SK-N-SH treated with all-trans-retinoic acid at 6 μM for 48 hours (cell line): Measurements from ENCODE around the gene DERL3.

Experiments
- ATAC-seq: fragments of 200-7000 bp; cut with Tn5 transposase; 3 replicates; pipeline ENCODE4 v1.9.1; 2020; ENCODE audit warnings: mild to moderate bottlenecking, moderate library complexity
- ARNTL ChIP-seq: fragments of 450-650 bp; formaldehyde crosslinking; IDR thresholded peaks from 2 replicates; pipeline ENCODE4 v1.5.0; 2020; ENCODE audit warnings: low read depth, mild to moderate bottlenecking, moderate library complexity, borderline replicate concordance
- BACH2 ChIP-seq: fragments of 250-450 bp; sonication (Bioruptor Pico); IDR thresholded peaks from 2 replicates; pipeline ENCODE4 v1.9.0; 2021; ENCODE audit warnings: mild to moderate bottlenecking, borderline replicate concordance
- CSDC2 ChIP-seq: fragments of 250-450 bp; sonication (Bioruptor Pico); IDR thresholded peaks from 2 replicates; pipeline ENCODE4 v1.5.0; 2020; ENCODE audit warnings: mild to moderate bottlenecking, moderate library complexity
- ESRRG ChIP-seq: fragments of 250-450 bp; sonication (Bioruptor Pico); IDR thresholded peaks from 2 replicates; pipeline ENCODE4 v1.6.1; 2021; ENCODE audit warnings: mild to moderate bottlenecking
- GLIS3 ChIP-seq: fragments of 250-450 bp; sonication (Bioruptor Pico); IDR thresholded peaks from 2 replicates; pipeline ENCODE4 v1.5.0; 2020; ENCODE audit warnings: mild to moderate bottlenecking, moderate library complexity
- OSR1 ChIP-seq: fragments of 250-450 bp; sonication (Bioruptor Pico); IDR thresholded peaks from 2 replicates; pipeline ENCODE4 v1.8.0; 2022; ENCODE audit warnings: moderate library complexity, mild to moderate bottlenecking, inconsistent platforms
- TCF4 ChIP-seq: fragments of 250-450 bp; sonication (Bioruptor Pico); IDR thresholded peaks from 2 replicates; pipeline ENCODE4 v1.8.0; 2021; ENCODE audit warnings: mild to moderate bottlenecking, moderate library complexity, borderline replicate concordance
- TOX ChIP-seq: fragments of 250-450 bp; sonication (Bioruptor Pico); IDR thresholded peaks from 2 replicates; pipeline ENCODE4 v1.8.0; 2021; ENCODE audit warnings: mild to moderate bottlenecking, moderate library complexity, borderline replicate concordance
- ZC3H10 ChIP-seq: fragments of 250-450 bp; sonication (Bioruptor Pico); IDR thresholded peaks from 2 replicates; pipeline ENCODE4 v1.5.1; 2021; ENCODE audit warnings: mild to moderate bottlenecking, moderate library complexity
- ZFP3 ChIP-seq: fragments of 250-450 bp; sonication (Bioruptor Pico); IDR thresholded peaks from 2 replicates; pipeline ENCODE4 v1.5.0; 2020; ENCODE audit warnings: mild to moderate bottlenecking, moderate library complexity
- ZFP30 ChIP-seq: fragments of 450-650 bp; formaldehyde crosslinking; IDR thresholded peaks from 2 replicates; pipeline ENCODE4 v1.5.0; 2022; ENCODE audit warnings: mild to moderate bottlenecking, moderate library complexity
- ZNF565 ChIP-seq: fragments of 450-650 bp; formaldehyde crosslinking; conservative IDR thresholded peaks from 2 replicates; pipeline ENCODE4 v1.5.0; 2020; ENCODE audit warnings: low read depth, mild to moderate bottlenecking, moderate library complexity
- ZNF70 ChIP-seq: fragments of 450-650 bp; formaldehyde crosslinking; IDR thresholded peaks from 2 replicates; pipeline ENCODE4 v1.5.0; 2020; ENCODE audit warnings: mild to moderate bottlenecking, moderate library complexity
- TF ChIP-seq, protein P1 (sequence below): fragments of 250-450 bp; sonication (Bioruptor Pico); IDR thresholded peaks from 2 replicates; pipeline ENCODE4 v1.5.1; 2021; ENCODE audit warnings: mild to moderate bottlenecking, moderate library complexity
- TF ChIP-seq, protein P2 (sequence below): fragments of 250-450 bp; sonication (Bioruptor Pico); IDR thresholded peaks from 2 replicates; pipeline ENCODE4 v1.5.0; 2020; ENCODE audit warnings: mild to moderate bottlenecking, moderate library complexity
- TF ChIP-seq, protein P3 (sequence below): fragments of 250-450 bp; sonication (Bioruptor Pico); IDR thresholded peaks from 2 replicates; pipeline ENCODE4 v1.5.1; 2020; ENCODE audit warnings: low read depth, mild to moderate bottlenecking, moderate library complexity
- TF ChIP-seq, protein P4 (sequence below): fragments of 250-450 bp; sonication (Bioruptor Pico); IDR thresholded peaks from 2 replicates; pipeline ENCODE4 v1.8.0; 2021; ENCODE audit warnings: low read depth, mild to moderate bottlenecking, moderate library complexity, borderline replicate concordance

The DERL3 gene

DNA sequence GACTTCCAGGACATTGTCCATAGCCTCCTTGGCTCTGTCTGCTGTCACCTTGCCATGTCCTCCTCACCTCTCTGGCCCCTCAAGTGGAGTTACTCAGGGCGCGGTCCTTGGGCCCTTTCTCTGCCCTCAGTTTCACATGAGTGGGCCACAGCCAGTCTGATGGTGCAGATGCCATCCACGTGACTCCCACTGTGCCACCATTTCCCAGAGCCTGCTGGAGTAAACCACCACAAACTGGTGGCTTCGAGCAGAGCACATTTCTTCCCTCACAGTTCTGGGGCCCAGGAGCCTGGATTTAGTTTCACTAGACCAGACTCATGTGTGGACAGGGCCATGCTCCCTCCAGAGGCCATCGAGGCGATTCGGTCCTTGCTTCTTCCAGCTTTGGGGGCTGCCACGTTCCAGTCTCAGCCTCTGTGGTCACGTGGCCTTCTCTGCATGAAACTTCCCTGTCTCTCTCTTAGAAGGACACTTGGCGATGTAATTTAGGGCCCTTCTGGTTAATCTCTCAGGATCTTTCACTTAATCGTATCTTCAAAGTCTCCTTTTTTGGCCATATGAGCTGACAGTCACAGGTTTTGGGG, 37.5 kb downstream of the DERL3 start:
- TF ChIP-seq ZC3H10 (no peak), ZFP3 (CRISPR knock-in tag) (no peak), OSR1 (CRISPR knock-in tag) (no peak), BACH2 (CRISPR knock-in tag) (no peak), ZNF70 (CRISPR knock-in tag) (no peak), CSDC2 (CRISPR knock-in tag) (no peak), TOX (CRISPR knock-in tag) (no peak)
- TF ChIP-seq, protein P1, sequence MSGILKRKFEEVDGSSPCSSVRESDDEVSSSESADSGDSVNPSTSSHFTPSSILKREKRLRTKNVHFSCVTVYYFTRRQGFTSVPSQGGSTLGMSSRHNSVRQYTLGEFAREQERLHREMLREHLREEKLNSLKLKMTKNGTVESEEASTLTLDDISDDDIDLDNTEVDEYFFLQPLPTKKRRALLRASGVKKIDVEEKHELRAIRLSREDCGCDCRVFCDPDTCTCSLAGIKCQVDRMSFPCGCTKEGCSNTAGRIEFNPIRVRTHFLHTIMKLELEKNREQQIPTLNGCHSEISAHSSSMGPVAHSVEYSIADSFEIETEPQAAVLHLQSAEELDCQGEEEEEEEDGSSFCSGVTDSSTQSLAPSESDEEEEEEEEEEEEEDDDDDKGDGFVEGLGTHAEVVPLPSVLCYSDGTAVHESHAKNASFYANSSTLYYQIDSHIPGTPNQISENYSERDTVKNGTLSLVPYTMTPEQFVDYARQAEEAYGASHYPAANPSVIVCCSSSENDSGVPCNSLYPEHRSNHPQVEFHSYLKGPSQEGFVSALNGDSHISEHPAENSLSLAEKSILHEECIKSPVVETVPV (CRISPR knock-in tag), result no peak
- TF ChIP-seq, protein P2, sequence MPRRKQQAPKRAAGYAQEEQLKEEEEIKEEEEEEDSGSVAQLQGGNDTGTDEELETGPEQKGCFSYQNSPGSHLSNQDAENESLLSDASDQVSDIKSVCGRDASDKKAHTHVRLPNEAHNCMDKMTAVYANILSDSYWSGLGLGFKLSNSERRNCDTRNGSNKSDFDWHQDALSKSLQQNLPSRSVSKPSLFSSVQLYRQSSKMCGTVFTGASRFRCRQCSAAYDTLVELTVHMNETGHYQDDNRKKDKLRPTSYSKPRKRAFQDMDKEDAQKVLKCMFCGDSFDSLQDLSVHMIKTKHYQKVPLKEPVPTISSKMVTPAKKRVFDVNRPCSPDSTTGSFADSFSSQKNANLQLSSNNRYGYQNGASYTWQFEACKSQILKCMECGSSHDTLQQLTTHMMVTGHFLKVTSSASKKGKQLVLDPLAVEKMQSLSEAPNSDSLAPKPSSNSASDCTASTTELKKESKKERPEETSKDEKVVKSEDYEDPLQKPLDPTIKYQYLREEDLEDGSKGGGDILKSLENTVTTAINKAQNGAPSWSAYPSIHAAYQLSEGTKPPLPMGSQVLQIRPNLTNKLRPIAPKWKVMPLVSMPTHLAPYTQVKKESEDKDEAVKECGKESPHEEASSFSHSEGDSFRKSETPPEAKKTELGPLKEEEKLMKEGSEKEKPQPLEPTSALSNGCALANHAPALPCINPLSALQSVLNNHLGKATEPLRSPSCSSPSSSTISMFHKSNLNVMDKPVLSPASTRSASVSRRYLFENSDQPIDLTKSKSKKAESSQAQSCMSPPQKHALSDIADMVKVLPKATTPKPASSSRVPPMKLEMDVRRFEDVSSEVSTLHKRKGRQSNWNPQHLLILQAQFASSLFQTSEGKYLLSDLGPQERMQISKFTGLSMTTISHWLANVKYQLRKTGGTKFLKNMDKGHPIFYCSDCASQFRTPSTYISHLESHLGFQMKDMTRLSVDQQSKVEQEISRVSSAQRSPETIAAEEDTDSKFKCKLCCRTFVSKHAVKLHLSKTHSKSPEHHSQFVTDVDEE, result no peak
- ATAC-seq, result no peak

DNA sequence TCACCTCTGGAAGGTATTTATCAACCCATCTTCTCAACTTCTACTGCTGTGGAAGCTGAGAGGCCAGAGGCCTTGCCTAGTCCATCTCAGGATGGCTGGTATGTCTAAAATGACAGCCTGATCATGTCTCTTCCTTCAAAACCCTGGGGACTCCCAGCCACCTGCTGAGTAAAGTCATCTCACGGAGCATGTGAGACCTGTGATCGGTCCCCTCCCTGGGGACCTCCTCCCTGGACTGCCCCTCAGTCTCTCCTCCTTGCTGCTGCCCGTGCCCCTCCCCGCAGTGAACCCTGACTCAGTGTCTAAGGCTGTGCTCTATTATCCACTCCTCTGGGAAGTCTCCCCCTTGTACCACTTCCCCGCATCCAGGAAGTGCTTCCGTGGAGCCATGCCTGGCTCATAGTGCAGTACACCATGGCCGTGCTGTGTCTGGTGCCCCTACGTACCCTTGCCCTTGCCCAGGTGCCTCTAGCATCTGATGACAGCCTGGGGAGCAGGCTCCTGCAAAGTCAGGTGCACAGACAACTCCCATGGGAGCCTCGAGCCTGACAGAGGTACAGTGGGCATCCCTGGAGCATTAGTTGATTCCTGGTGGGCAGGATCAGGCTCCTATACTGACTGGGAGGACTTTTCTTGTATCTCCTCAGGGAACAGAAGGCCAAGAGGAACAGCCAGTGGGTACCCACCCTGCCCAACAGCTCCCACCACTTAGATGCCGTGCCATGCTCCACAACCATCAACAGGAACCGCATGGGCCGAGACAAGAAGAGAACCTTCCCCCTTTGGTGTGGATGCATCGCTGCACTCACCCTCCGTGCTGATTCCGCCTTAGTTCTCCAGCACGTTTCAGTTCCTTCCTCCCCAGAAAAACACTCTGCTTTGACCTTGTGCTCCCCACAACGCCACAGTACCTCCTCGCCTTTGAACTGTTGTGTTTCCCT, 38.2 kb downstream of the DERL3 start:
- ATAC-seq, result no peak
- TF ChIP-seq BACH2 (CRISPR knock-in tag), result no peak
- no peak for TF ChIP-seq ZFP3 (CRISPR knock-in tag)
- TF ChIP-seq ESRRG (CRISPR knock-in tag), result no peak
- TF ChIP-seq, protein P3, sequence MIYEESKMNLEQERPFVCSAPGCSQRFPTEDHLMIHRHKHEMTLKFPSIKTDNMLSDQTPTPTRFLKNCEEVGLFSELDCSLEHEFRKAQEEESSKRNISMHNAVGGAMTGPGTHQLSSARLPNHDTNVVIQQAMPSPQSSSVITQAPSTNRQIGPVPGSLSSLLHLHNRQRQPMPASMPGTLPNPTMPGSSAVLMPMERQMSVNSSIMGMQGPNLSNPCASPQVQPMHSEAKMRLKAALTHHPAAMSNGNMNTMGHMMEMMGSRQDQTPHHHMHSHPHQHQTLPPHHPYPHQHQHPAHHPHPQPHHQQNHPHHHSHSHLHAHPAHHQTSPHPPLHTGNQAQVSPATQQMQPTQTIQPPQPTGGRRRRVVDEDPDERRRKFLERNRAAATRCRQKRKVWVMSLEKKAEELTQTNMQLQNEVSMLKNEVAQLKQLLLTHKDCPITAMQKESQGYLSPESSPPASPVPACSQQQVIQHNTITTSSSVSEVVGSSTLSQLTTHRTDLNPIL, result no peak

DNA sequence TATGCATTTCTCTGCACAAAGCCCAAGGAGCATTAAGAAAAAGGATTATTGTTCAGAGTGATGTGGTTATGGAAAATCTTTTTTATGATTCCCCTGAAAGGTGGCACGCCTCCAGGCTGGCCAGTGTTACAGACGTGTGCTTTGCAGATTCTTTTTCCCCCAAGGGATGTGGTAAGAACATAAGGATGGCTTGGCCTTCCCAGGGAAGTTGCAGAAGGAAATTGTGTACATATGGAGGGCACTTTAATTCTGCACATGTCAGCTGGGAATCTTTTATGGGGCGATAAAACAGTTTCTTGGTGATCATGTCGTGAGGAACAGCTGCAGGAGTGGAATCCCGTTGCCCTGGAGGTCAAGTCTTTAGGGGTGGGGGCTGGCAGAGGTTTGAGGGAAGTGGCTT, 42.3 kb downstream of the DERL3 start:
- ATAC-seq, result no peak
- TF ChIP-seq TCF4 (no peak), ARNTL (CRISPR knock-in tag) (no peak), OSR1 (CRISPR knock-in tag) (no peak), ZNF70 (CRISPR knock-in tag) (no peak), BACH2 (CRISPR knock-in tag) (no peak), ZFP3 (CRISPR knock-in tag) (no peak), CSDC2 (CRISPR knock-in tag) (no peak)
- TF ChIP-seq, protein P2, result no peak
- TF ChIP-seq, protein P3, result no peak

DNA sequence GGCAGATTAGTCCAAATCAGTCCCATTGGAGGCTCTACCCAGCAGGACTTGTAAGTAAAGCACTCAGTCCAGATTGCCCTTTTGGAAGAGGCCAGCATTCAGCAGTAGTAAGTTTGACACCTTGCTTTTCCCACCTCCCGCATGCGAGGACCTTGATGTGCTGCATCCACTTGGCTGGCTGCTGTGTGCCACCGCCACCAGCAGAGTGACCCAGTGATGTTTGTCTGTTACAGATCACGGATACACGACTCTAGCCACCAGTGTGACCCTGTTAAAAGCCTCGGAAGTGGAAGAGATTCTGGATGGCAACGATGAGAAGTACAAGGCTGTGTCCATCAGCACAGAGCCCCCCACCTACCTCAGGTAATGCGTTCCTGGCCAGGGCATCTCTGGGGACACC, 45.5 kb downstream of the DERL3 start:
- no peak for ATAC-seq
- TF ChIP-seq, protein P3, result no peak
- no peak for TF ChIP-seq ZFP30 (CRISPR knock-in tag)
- no peak for TF ChIP-seq GLIS3
- TF ChIP-seq ZNF565, result no peak
- no peak for TF ChIP-seq ESRRG (CRISPR knock-in tag)
- TF ChIP-seq TCF4, result no peak
- TF ChIP-seq, protein P4, sequence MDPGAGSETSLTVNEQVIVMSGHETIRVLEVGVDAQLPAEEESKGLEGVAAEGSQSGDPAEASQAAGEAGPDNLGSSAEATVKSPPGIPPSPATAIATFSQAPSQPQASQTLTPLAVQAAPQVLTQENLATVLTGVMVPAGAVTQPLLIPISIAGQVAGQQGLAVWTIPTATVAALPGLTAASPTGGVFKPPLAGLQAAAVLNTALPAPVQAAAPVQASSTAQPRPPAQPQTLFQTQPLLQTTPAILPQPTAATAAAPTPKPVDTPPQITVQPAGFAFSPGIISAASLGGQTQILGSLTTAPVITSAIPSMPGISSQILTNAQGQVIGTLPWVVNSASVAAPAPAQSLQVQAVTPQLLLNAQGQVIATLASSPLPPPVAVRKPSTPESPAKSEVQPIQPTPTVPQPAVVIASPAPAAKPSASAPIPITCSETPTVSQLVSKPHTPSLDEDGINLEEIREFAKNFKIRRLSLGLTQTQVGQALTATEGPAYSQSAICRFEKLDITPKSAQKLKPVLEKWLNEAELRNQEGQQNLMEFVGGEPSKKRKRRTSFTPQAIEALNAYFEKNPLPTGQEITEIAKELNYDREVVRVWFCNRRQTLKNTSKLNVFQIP (CRISPR knock-in tag), result no peak
- TF ChIP-seq ZC3H10, result no peak
- TF ChIP-seq ZFP3 (CRISPR knock-in tag), result no peak
- TF ChIP-seq, protein P1 (CRISPR knock-in tag), result no peak
- no peak for TF ChIP-seq ARNTL (CRISPR knock-in tag)
